Calu3 (cell line): ENCODE data around the gene F2. TPM values are rescaled to one million over a fixed set of nuclear protein-coding genes. Genes with fewer than 3 reads are reported as not detected.

Experiments
- BruUV-seq: library from RNA; stranded (reverse); fragments of 400-500 nt; replicated peaks from 2 replicates; lab custom pipeline; 2021; lab: Mats Ljungman, UMichigan
- CTCF ChIA-PET: fragments of 300-600 bp; sonication (Branson Sonifier 250); formaldehyde crosslinking; loops from one replicate; lab custom pipeline; 2022; ENCODE audit warnings: antibody characterized with exemption; lab: Charles Lee
- DNase-seq: peaks from one replicate; pipeline ENCODE4 v3.0.0; 2022
- H3K27ac Mint-ChIP-seq: one replicate; pipeline ENCODE4 v1.8.0; 2022; ENCODE audit warnings: mixed read lengths; ENCODE audit not compliant: unreplicated experiment
- H3K27me3 Mint-ChIP-seq: one replicate; pipeline ENCODE4 v1.8.0; 2022; ENCODE audit warnings: mixed read lengths; ENCODE audit not compliant: unreplicated experiment
- H3K36me3 Mint-ChIP-seq: one replicate; pipeline ENCODE4 v1.8.0; 2022; ENCODE audit warnings: mild to moderate bottlenecking, moderate library complexity, mixed read lengths; ENCODE audit not compliant: insufficient read depth, unreplicated experiment
- H3K4me1 Mint-ChIP-seq: one replicate; pipeline ENCODE4 v1.8.0; 2022; ENCODE audit warnings: mild to moderate bottlenecking, low read depth, mixed read lengths; ENCODE audit not compliant: unreplicated experiment
- H3K4me3 Mint-ChIP-seq: one replicate; pipeline ENCODE4 v1.8.0; 2022; ENCODE audit warnings: mild to moderate bottlenecking, low read depth, moderate library complexity, mixed read lengths; ENCODE audit not compliant: unreplicated experiment
- H3K9me3 Mint-ChIP-seq: one replicate; pipeline ENCODE4 v1.8.0; 2022; ENCODE audit warnings: low read depth, mixed read lengths; ENCODE audit not compliant: unreplicated experiment
- intact Hi-C: fragments of 100-400 bp; cut with micrococcal nuclease; formaldehyde crosslinking; loops from one replicate; pipeline ENCODE4 v1.10.0; 2022; ENCODE audit not compliant: unreplicated experiment
- total RNA-seq: library from RNA; stranded (reverse); gene quantifications from 2 replicates; pipeline ENCODE4 v1.2.3, GENCODE V29; 2022
- TF ChIP-seq, protein P1 (sequence below): fragments of 200-600 bp; IDR thresholded peaks from one replicate; pipeline ENCODE4 v1.8.0; 2022; ENCODE audit warnings: antibody characterized with exemption; ENCODE audit not compliant: unreplicated experiment

F2 gene
- total RNA-seq, 1 experiment from 2014 or later = not detected

DNA sequence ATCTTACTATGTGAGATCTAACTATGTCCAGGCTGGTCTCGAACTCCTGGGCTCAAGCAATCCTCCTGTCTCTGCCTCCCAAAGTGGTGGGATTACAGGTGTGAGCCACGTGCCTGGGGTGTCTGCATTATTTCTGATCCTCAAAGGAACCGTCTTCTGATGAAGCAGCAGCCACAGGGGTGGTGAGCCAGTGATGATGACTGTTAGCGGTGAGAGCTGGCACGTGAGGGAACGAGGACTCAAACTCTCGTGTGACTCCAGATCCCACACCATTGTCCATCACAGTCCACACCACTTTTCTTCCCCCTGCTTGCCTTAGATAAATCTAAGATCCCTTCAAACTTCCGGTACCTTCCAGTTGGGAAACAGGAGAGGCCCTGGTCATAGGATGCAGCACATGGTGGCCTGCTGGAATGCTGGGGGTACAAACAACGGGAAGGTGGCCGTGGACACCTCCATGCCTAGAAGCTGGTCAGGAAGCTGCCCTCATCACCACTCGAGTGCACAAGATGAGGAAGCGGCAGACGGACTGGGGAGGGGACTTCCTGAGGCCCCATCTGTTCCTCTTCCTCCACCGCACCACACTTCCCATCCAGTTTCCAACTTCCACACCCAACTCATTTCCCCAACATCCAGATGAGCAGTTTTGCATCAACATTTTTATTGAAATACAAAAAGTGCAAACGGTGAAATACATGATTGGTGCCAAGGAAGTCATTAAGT, 42.4 kb upstream of the F2 start:
- TF ChIP-seq, protein P1, sequence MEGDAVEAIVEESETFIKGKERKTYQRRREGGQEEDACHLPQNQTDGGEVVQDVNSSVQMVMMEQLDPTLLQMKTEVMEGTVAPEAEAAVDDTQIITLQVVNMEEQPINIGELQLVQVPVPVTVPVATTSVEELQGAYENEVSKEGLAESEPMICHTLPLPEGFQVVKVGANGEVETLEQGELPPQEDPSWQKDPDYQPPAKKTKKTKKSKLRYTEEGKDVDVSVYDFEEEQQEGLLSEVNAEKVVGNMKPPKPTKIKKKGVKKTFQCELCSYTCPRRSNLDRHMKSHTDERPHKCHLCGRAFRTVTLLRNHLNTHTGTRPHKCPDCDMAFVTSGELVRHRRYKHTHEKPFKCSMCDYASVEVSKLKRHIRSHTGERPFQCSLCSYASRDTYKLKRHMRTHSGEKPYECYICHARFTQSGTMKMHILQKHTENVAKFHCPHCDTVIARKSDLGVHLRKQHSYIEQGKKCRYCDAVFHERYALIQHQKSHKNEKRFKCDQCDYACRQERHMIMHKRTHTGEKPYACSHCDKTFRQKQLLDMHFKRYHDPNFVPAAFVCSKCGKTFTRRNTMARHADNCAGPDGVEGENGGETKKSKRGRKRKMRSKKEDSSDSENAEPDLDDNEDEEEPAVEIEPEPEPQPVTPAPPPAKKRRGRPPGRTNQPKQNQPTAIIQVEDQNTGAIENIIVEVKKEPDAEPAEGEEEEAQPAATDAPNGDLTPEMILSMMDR = no peak
- Mint-ChIP-seq H3K4me1 (no peaks in the 10 kb centered on the region), H3K4me3 (no peak overlapping the region), H3K27ac (no peak overlapping the region), H3K27me3 (no peaks in the 10 kb centered on the region), H3K9me3 (no peaks in the 10 kb centered on the region), H3K36me3 (peaks cover 48% of the 10 kb centered on the region)
- CTCF ChIA-PET = interaction anchor here (0.6 kb wide), 1 partner anchor 10 kb away, joined by 3 read pairs; no protein-coding TSS in a partner anchor
- no peak for DNase-seq
- intact Hi-C loops = no loop called here
- BruUV-seq = no TSS peak

GRCh38 chr11:46677169-46677568, 41.8 kb upstream of the F2 start:
- Mint-ChIP-seq H3K9me3 (no peaks in the 10 kb centered on the region), H3K36me3 (peaks cover 48% of the 10 kb centered on the region), H3K27ac (no peak overlapping the region), H3K4me3 (no peak overlapping the region), H3K27me3 (no peaks in the 10 kb centered on the region), H3K4me1 (no peaks in the 10 kb centered on the region)
- TF ChIP-seq, protein P1 = no peak
- no peak for DNase-seq
- intact Hi-C loops = no loop called here
- TSS peak; percentile 65 for BruUV-seq
- CTCF ChIA-PET = no interaction called here

DNA sequence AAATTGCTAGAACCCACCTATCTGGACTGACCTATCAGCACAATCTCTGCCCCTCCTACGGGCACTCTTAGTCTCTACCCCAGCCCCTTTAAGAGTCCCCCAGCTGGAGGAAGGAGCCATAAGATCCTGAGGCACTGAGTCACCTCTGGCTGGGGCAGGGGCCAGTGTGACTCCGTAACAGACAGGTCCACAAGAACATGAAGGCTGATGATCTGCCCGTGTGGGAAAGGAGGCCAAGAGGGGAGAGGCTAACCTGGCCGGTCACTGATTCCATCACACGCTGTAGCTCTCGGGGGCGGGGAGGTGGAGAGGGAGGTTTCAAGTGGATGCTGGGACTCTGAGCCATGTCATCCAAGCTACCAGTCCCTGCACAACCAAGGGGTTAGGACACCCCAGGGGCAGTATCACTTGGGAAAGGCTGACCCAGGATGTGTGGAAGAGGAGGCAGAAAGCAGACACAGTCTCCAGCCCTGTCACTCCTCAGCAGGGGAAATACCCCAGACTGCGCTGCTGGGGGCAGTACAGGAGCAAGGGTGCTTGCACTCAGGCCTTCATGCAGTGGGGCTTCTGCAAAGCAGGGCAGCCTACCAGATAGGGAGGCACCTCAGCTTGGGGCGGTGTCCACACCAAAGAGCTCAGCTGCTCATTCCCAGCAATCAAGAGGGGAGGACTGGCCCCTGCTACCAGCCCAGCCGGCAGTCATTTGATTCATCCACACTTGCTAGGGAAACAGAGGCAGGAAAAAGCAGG, 40.8 kb upstream of the F2 start:
- TF ChIP-seq, protein P1 = no peak
- Mint-ChIP-seq H3K4me3 (no peak overlapping the region), H3K9me3 (no peaks in the 10 kb centered on the region), H3K4me1 (no peaks in the 10 kb centered on the region), H3K27ac (no peak overlapping the region), H3K27me3 (no peaks in the 10 kb centered on the region), H3K36me3 (peaks cover 42% of the 10 kb centered on the region)
- no peak for DNase-seq
- BruUV-seq = no TSS peak
- CTCF ChIA-PET = no interaction called here
- intact Hi-C loops = no loop called here

DNA sequence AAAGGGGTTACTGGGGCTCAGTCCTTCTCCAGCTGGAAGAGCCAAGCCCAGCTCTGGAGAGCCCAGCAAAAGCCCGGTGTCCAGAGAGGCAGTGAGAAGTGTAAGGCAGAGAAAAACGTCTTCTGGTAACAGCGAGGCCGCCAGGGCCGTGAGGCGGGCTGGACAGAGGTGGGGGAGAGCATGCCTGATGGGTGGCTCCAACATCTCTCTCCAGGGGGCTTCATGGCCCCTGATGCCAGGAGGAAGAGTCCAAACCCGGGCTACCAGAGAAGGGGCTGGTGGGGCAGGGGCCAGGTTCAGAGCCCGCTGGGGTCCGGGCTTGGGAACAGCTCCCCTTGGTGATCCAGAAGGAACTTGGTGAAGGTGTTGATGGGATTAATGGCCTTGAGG, 40.3 kb upstream of the F2 start:
- no peaks in the 10 kb centered on the region for H3K9me3 Mint-ChIP-seq
- TF ChIP-seq, protein P1 = no peak
- no peaks in the 10 kb centered on the region for H3K4me1 Mint-ChIP-seq
- CTCF ChIA-PET = no interaction called here
- no peak overlapping the region for H3K4me3 Mint-ChIP-seq
- BruUV-seq = no TSS peak
- H3K36me3 Mint-ChIP-seq = peaks cover 42% of the 10 kb centered on the region
- intact Hi-C loops = no loop called here
- no peak overlapping the region for H3K27ac Mint-ChIP-seq
- no peaks in the 10 kb centered on the region for H3K27me3 Mint-ChIP-seq
- no peak for DNase-seq
